Measurements from ENCODE around the gene TSSK3.
A peak's percentile ranks its signal among the peaks of the same experiment; 100 is the strongest.

TSSK3 gene, protein sequence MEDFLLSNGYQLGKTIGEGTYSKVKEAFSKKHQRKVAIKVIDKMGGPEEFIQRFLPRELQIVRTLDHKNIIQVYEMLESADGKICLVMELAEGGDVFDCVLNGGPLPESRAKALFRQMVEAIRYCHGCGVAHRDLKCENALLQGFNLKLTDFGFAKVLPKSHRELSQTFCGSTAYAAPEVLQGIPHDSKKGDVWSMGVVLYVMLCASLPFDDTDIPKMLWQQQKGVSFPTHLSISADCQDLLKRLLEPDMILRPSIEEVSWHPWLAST

GRCh38 chr1:32362474-32363313, at the start of gene TSSK3, which contains the start of gene FAM229A:
TSS of gene TSSK3 (plus strand) at chr1:32362539. CDS start at chr1:32362702, 163 bp downstream.
TSS of gene FAM229A (minus strand) at chr1:32362485. CDS start at chr1:32362091, 394 bp downstream.
- in situ Hi-C loops (cut with HindIII; ENCODE audit: low pct_ligation_motif_present, low pct_unique_long_range_greater_than_20kb, low sequenced_read_pairs): no loop called here
- DNase-seq: no peak

- in situ Hi-C loops (cut with HindIII; ENCODE audit: low pct_ligation_motif_present, low pct_unique_long_range_greater_than_20kb, low sequenced_read_pairs): no loop called here
- no peak for DNase-seq
Observed at GRCh38 chr1:32316903-32317277, 45.4 kb upstream of the TSSK3 start.

- DNase-seq: no peak
- in situ Hi-C loops (cut with HindIII; ENCODE audit: low pct_ligation_motif_present, low pct_unique_long_range_greater_than_20kb, low sequenced_read_pairs): no loop called here
Observed at GRCh38 chr1:32318127-32318869, 44.0 kb upstream of the TSSK3 start.

GRCh38 chr1:32321712-32322291, 40.5 kb upstream of the TSSK3 start:
- DNase-seq: no peak
- in situ Hi-C loops (cut with HindIII; ENCODE audit: low pct_ligation_motif_present, low pct_unique_long_range_greater_than_20kb, low sequenced_read_pairs): no loop called here

DNA sequence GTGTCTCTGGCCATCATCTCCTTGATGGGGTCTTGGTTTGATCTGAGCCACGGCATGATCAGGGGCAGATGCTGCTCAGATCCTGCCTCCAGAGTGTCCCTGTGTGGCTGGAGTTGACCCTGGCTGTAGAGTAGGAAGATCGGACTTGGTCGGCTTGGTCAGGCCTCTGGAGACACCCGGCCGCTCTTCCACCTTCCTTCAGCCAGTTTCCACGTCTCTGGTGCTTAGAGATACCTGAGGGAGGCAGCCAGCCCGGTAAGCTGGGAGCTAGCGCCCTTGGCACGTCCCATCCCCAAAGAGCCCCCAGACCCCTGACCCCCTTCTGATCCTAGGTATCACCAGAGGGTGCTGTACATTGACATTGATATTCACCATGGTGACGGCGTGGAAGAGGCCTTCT, 35.1 kb upstream of the TSSK3 start:
- in situ Hi-C loops (cut with HindIII; ENCODE audit: low pct_ligation_motif_present, low pct_unique_long_range_greater_than_20kb, low sequenced_read_pairs): no loop called here
- DNase-seq: no peak

- in situ Hi-C loops (cut with HindIII; ENCODE audit: low pct_ligation_motif_present, low pct_unique_long_range_greater_than_20kb, low sequenced_read_pairs): no loop called here
- DNase-seq: no peak
Observed at GRCh38 chr1:32329931-32330466, 32.3 kb upstream of the TSSK3 start.

DNA sequence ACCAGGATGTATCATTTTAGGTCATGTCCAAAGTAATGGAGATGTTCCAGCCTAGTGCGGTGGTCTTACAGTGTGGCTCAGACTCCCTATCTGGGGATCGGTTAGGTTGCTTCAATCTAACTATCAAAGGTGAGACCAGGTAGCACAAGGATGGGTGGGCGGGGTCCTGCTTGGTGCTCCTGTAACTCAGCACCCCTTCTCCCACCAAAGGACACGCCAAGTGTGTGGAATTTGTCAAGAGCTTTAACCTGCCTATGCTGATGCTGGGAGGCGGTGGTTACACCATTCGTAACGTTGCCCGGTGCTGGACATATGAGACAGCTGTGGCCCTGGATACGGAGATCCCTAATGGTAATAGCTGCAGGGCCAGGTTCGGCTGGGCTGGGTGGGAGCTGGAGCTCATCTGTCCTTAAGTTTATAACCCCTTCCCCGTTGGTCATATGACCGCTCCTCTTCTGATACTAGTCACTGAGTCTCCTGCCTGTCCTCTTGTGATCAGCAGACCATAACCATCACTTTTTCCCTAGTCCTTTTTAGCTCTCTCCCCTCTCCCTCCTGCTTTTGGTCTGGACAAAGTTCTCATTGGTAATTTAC, 31.7 kb upstream of the TSSK3 start:
- in situ Hi-C loops (cut with HindIII; ENCODE audit: low pct_ligation_motif_present, low pct_unique_long_range_greater_than_20kb, low sequenced_read_pairs): no loop called here

GRCh38 chr1:32331549-32331948, 30.8 kb upstream of the TSSK3 start:
- in situ Hi-C loops (cut with HindIII; ENCODE audit: low pct_ligation_motif_present, low pct_unique_long_range_greater_than_20kb, low sequenced_read_pairs): no loop called here
- no peak for DNase-seq

More for the DNA sequence above, 31.7 kb upstream of the TSSK3 start:
- DNase-seq: no peak

DNA sequence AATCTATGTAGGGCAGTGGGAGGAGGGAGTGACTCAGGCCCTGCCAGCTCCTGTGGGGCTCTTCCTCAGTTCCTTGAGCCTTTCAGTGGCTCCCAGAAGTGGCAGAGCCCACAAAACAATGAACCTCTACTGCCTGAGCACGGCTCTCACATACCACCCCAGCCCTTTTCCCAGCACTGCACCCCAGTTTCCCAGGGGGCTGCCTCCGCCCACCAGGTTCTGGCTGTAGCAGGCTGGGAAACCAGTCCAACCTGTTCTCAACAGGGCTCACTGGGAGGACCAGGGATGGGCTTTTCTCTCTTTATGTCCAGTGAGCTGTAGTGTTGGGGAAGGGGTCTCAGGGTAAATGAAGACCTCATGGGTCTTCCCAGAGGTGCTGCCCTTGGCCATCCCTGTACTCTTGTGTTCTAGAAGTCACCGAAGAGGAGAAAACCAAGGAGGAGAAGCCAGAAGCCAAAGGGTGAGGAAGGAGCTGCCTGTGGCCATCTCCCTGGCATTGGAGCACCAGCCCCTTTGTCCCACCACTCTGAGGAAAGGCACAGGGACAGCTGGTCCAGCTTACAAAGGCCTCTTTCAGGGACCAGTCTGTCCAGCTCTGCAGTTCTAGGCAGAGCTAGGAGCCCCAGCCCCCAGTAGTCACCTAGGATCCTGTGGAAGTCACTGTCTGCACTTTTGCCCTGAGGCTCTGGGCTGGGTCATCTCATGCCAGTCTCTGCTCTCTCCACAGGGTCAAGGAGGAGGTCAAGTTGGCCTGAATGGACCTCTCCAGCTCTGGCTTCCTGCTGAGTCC, 29.9 kb upstream of the TSSK3 start:
- in situ Hi-C loops (cut with HindIII; ENCODE audit: low pct_ligation_motif_present, low pct_unique_long_range_greater_than_20kb, low sequenced_read_pairs): no loop called here
- DNase-seq: no peak

DNA sequence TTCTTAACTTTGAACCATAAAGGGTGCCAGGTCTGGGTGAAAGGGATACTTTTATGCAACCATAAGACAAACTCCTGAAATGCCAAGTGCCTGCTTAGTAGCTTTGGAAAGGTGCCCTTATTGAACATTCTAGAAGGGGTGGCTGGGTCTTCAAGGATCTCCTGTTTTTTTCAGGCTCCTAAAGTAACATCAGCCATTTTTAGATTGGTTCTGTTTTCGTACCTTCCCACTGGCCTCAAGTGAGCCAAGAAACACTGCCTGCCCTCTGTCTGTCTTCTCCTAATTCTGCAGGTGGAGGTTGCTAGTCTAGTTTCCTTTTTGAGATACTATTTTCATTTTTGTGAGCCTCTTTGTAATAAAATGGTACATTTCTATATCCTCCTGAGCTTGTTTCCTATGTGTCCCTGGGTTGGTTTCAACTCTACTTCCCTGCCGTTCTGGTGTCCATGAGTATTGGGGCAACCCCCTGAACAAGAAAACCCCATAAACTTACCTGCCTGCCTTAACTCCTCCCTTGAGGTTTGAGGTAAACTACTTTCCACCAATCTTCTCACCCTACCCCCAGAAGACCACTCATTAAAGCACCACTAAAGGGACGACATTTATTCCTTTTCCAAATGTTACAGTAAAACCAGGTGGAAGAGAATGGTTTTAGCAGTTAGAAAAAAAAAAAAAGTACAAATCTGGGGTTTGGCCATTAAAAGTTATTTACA, 28.9 kb upstream of the TSSK3 start:
- in situ Hi-C loops (cut with HindIII; ENCODE audit: low pct_ligation_motif_present, low pct_unique_long_range_greater_than_20kb, low sequenced_read_pairs): no loop called here
- DNase-seq: no peak

GRCh38 chr1:32334274-32334861, 28.0 kb upstream of the TSSK3 start:
- in situ Hi-C loops (cut with HindIII; ENCODE audit: low pct_ligation_motif_present, low pct_unique_long_range_greater_than_20kb, low sequenced_read_pairs): no loop called here
- no peak for DNase-seq

- peak; percentile 41 for DNase-seq
- in situ Hi-C loops (cut with HindIII; ENCODE audit: low pct_ligation_motif_present, low pct_unique_long_range_greater_than_20kb, low sequenced_read_pairs): no loop called here
Observed at GRCh38 chr1:32334864-32335534, 27.3 kb upstream of the TSSK3 start.

- no peak for DNase-seq
- in situ Hi-C loops (cut with HindIII; ENCODE audit: low pct_ligation_motif_present, low pct_unique_long_range_greater_than_20kb, low sequenced_read_pairs): no loop called here
Observed at GRCh38 chr1:32335535-32335789, 26.9 kb upstream of the TSSK3 start.

DNA sequence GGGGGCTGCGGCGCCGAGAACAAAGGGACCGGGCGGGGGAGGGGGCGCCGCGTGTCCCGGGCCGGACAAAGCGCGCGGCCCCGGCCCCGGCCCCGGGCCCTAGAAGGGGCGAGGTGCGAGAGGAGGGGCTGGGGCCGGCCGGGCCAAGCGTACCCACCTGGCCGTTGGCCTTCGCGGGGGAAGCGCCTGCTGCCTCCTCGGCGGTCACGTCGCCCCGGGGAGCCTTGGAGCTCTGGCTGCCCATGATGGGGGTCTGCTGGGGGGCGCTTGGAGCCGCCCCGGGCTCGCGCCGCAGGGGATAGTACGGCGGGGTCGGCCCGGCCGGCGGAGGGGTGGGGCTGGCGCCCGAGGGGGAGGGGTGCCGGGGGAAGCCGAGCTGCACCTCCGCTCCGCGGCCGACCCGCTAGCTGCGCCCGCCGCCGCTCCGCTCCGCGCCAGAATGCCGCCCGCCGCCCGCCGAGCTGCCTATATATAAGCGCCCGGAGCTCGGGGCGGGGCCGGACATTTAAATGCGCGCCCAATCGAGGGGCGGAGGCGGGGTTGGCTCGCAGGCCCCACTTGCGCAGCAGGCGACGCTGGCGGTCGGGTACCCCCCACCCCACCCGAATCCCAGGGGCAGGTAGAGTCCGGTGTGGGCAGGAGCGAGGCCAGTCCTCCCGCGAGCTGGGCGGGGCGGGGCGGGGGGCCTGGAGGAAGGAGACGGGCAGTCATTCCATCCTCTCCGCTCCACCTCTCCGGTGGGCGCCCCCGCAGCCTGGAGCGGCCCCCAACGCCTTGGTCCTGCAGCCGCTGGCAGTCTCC, 26.3 kb upstream of the TSSK3 start, which contains the start of gene MARCKSL1:
Gene MARCKSL1 (minus strand): TSS at position 444 of the 801 bp plus-strand sequence. CDS start 200 bp downstream, at position 244.
- peak; percentile 57 for DNase-seq
- in situ Hi-C loops (cut with HindIII; ENCODE audit: low pct_ligation_motif_present, low pct_unique_long_range_greater_than_20kb, low sequenced_read_pairs): no loop called here

- no peak for DNase-seq
- in situ Hi-C loops (cut with HindIII; ENCODE audit: low pct_ligation_motif_present, low pct_unique_long_range_greater_than_20kb, low sequenced_read_pairs): no loop called here
Observed at GRCh38 chr1:32336591-32336932, 25.8 kb upstream of the TSSK3 start.
